GOT3 (cell line): ENCODE data around the gene BLOC1S5.
"Not testable (repeated sequence)": the region's sequence is repeated elsewhere in the genome, so short reads cannot be mapped to it uniquely, and the experiment has no call there.

ENCODE experiments used
- DNase-seq: peaks from one replicate; lab custom pipeline; 2025; ENCODE audit warnings: mixed read lengths; lab: John Stamatoyannopoulos, UW

The BLOC1S5 gene

GRCh38 chr6:8082572-8082953 lies 18.4 kb upstream of the BLOC1S5 start:
- no peak for DNase-seq

DNA sequence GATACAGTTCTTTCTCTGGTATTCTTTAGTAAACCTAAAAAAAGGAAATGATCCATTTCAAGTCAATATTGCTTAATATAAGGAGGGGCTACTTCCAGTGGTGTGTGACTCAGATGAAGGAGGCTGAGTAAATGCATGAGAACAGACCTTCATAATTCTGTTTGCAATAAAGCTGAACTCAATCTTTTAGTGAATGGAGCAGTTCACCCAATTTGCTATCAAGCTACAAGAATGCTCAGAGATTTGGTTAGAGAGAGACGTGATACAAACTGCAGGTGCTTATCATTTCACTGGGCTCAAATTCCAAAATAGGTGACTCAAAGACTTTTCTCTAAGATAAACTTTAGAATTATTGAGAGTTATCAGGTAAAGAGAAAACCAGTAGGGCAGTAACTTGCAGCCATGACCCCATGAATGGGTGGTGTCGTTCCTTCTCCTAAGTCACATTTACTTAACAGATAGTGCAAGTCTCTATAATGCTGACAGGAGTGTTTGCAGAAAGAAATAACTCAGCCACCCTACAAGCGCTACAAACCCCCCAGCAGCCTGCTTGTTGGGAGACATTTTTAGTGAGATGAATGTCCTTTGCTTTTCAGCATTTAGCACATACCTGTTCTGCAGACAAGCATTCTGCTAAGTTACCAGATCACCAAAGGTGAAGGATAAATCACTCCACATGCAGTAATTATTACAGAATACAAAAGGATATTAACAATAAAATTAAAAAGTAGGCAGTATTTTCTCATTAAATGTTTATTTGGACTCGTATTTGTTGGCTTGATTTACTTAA lies 16.4 kb upstream of the BLOC1S5 start:
- no peak for DNase-seq

- DNase-seq, result no peak
These were observed 14.9 kb upstream of the BLOC1S5 start for GRCh38 chr6:8079126-8079525.

GRCh38 chr6:8077991-8078390 lies 13.8 kb upstream of the BLOC1S5 start:
- no peak for DNase-seq

- no peak for DNase-seq
These were observed 11.5 kb upstream of the BLOC1S5 start for GRCh38 chr6:8075704-8076103.

- DNase-seq, result no peak
These were observed 11.0 kb upstream of the BLOC1S5 start for GRCh38 chr6:8075185-8075584.

DNA sequence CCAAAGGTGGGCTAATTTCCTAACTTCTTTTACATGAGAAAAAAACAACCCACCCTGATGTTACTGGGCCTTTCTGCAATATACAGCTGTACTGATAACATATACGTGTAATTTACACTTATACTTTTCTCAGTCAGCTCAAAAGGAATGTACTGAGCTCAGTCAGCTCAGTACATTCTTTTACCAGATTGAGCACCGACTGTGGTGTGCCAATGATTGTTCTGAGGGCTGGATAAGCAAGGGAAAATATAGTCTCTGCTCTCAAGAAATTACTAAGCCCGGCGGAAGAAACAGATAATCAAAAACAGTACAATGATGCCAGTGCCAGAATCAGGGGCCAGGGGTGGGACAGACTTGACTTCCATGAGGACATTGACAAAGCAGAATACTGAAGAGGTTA lies 10.0 kb upstream of the BLOC1S5 start:
- no peak for DNase-seq

DNA sequence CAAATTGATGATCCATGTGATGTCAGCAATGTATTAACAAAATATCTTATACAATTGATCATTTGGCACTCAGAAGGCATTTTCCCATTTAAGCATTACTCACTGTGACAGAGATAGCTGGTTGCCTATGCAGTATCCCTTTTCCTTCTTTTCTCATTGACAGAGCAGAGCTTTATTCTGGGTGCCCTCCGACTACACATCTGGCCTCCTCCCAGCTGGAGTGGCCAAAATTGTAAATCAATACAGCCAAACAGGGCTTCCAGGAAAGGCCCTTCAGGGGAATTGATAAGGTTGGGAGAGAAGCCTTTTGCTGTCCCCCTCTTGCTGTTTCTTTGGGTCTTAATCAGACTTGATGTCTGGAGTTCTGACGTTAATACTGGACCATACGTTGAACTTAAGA lies 9.6 kb upstream of the BLOC1S5 start:
- DNase-seq, result no peak

- no peak for DNase-seq
These were observed 6.5 kb upstream of the BLOC1S5 start for GRCh38 chr6:8070718-8071117.

- no peak for DNase-seq
These were observed 5.6 kb upstream of the BLOC1S5 start for GRCh38 chr6:8069631-8070284.

DNA sequence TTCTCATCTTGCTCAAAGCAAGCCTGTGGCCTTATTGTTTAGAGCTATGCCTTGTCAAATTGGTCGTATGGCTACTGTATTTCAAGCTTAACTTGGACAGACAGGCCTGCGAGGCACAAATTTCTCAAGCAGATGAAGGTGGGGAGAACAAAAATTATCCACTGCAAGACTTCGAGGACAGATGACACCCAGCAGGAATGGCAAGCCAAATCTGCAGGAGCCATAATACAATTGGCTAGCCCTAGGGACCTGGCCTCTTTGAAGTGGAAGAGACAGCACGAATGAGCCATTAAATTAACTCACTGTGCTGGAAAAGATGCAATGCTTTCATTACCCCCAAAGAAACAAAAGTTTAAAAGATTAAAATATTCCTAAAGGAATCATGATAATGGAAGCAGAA lies 5.0 kb upstream of the BLOC1S5 start:
- no peak for DNase-seq

- DNase-seq, result no peak
These were observed 1.9 kb upstream of the BLOC1S5 start for GRCh38 chr6:8066108-8066507.

DNA sequence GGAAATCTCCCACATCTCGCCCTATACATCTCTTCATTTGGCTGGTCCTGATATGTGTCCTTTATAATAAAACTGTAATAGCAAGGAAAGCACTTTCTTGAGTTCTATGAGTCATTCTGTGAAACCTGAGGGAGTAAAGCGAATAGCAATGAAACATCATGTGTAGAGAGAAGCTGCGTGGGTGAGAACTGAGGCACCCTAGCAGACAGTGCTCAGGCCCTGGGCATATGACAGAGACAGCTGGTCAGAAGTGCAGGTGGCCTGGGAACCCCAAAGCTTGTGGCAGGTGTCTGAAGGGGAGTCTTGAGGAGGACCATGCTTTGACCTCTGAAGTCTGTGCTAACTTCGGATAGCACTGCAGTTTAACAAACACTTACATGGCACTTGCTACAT lies 1.3 kb upstream of the BLOC1S5 start:
- no peak for DNase-seq

GRCh38 chr6:8064638-8065518 lies 689 bp upstream of the BLOC1S5 start:
- DNase-seq, result no peak

DNA sequence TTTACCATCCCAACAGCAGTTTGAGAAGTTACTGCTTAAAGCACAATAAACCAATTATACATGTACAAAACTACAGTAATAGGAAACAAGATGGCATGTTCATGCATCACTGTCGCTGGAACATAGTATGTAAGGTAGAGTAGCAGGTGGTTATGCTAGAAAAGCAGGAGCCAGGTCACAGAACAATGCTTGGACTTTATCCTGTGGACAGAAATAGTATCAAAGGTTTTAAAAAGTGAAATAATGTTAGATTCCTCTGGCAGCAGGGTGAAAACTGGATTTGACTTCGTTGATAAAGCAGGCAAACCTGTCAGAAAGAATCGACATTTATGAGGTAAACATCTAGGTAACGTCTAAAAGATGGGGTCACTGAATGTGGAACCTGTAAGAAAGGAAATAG lies 2.5 kb downstream of the BLOC1S5 start:
- no peak for DNase-seq

GRCh38 chr6:8060346-8060745 lies 3.8 kb downstream of the BLOC1S5 start:
- no peak for DNase-seq

DNA sequence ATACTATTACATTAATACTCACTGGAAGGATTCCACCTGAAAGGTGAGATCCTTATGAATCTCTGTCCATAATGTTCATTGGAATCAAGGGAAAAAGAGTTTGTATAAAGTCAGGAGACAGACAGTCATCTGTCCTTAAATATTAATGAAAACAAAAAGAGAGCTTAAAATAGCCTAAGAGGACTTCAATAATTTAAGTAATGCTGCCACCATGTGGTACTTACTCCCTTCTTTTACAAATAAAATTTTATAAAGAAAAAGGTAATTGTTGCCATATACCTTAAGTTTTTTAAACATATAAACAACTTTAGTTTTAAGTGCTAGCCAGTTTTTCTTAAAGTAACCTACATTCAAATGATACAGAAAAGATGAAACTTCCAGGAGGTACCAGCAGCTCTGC lies 5.1 kb downstream of the BLOC1S5 start:
- DNase-seq, result no peak

DNA sequence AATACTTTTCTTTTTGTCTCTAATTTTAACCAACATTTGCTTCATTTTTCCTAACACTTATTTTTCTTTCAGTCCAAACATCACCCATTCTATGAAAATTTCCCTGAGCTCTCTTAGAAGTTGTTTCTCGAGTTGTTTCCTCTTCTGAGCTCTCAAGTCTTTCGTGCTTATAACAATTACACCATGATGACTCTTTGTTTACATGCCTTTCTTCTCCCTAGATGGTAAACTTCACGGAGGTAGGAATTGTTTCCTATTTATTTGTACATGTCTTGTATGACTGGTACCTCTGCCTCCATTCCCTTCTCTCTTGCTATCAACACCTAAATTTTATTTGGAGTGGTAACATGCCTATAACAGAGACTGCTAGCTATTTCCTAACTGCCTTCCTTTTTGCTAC lies 6.4 kb downstream of the BLOC1S5 start:
- DNase-seq, result no peak

GRCh38 chr6:8057263-8057662 lies 6.9 kb downstream of the BLOC1S5 start:
- DNase-seq, result no peak

GRCh38 chr6:8054276-8054675 lies 9.9 kb downstream of the BLOC1S5 start:
- no peak for DNase-seq

DNA sequence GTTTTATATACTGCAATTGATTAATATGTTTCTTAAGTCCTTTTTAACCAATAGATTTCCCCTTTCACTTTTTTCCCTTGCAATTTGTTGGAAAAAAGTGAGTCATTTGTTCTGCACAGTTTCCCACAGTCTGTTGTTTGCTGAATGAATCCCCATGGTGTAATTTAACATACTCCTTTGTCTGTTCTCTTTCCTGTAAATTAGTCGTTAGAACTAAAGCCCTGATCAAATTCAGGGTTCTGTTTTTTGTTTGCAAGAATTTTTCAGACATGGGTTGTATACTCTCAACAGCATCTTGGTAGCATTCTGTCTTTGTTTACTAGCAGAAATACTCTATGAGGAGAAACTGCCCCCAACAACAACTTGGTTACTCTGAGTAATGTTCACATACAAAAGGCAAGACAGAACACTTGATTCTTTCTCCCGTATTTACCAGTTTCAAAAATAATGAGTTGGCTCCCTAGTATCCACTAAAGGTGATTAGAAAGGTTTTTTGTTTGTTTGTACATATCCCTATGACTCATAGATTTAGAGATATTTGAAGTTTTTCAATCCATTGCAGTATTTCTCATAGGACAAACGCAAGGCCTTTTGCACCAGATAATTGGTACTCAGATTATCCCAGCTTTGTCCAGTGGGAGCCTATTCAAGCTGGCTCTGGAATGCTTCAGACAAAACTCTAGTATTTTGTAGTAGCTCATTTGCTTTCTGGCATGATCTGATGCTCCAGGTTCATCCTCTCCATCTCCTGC lies 16.5 kb downstream of the BLOC1S5 start:
- no peak for DNase-seq

DNA sequence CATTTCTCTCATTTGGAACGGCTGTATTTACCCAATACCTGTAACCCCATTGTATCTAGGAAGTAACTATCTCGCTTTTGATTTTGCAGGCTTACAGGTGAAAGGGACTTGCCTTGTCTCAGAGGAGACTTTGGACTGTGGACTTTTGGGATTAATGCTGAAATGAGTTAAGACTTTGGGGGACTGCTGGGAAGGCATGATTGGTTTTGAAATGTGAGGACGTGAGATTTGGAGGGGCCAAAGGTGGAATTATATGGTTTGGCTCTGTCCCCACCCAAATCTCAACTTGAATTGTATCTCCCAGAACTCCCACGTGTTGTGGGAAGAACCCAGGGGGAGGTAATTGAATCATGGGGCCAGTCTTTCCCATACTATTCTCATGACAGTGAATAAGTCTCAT lies 18.4 kb downstream of the BLOC1S5 start:
- DNase-seq, result not testable (repeated sequence)
